ACHN (cell line): ENCODE results near the gene RAB27A.

ENCODE experiments used
- DNase-seq: peaks from one replicate; pipeline ENCODE4 v3.0.0-alpha.2; 2015
- in situ Hi-C: cut with HindIII; loops from 2 replicates; pipeline ENCODE4 v1.10.0; 2017; ENCODE audit warnings: low sequenced_read_pairs, low pct_ligation_motif_present, low pct_unique_long_range_greater_than_20kb

Gene RAB27A

GRCh38 chr15:55195996-55196395 is 93.6 kb downstream of the RAB27A start:
- DNase-seq: peak; percentile 3
- in situ Hi-C loops: no loop called here

- DNase-seq: no peak
- in situ Hi-C loops: no loop called here
Observed at GRCh38 chr15:55194256-55194655, 95.4 kb downstream of the RAB27A start.

- in situ Hi-C loops: no loop called here
- no peak for DNase-seq
Observed at GRCh38 chr15:55186331-55186730, 103.3 kb downstream of the RAB27A start.

GRCh38 chr15:55183679-55184078 is 105.9 kb downstream of the RAB27A start:
- no peak for DNase-seq
- in situ Hi-C loops: no loop called here

- in situ Hi-C loops: no loop called here
- DNase-seq: no peak
Observed at GRCh38 chr15:55179141-55179540, 110.5 kb downstream of the RAB27A start.

- DNase-seq: peak; percentile 53
- in situ Hi-C loops: no loop called here
Observed at GRCh38 chr15:55170361-55170760, 119.3 kb downstream of the RAB27A start.

GRCh38 chr15:55168350-55168974 is 121.2 kb downstream of the RAB27A start:
- in situ Hi-C loops: no loop called here
- peak; percentile 70 for DNase-seq

- DNase-seq: no peak
- in situ Hi-C loops: no loop called here
Observed at GRCh38 chr15:55164284-55164683, 125.3 kb downstream of the RAB27A start.
